Spleen (tissue), 7 donors: Measurements from ENCODE around the gene AMBRA1.
A peak's percentile ranks its signal among the peaks of the same experiment; 100 is the strongest.

Source experiments
- POLR2A ChIP-seq, 3 donors: fragments of 450-650 bp; IDR thresholded peaks; one replicate each; pipeline ENCODE4 v1.5.1; 2017; ENCODE audit warnings: antibody characterized with exemption in 3 of 3, mild to moderate bottlenecking in 1 of 3
- POLR2AphosphoS5 ChIP-seq, 3 donors: sonication (generic); formaldehyde crosslinking; IDR thresholded peaks; one replicate each; pipeline ENCODE4 v1.5.1; 2017; ENCODE audit warnings: antibody characterized with exemption in 3 of 3
- TF ChIP-seq, protein P1 (sequence below), 11 experiments: fragments of 200-600 bp in 7 of 11; fragments of 450-650 bp in 4 of 11; sonication (generic) in 4 of 11; IDR thresholded peaks in 8 of 11; conservative IDR thresholded peaks in 3 of 11; 1 replicate in 7 of 11; 2 replicates in 4 of 11; pipeline versions ENCODE4 v1.4.0 to v1.8.0; 2016 to 2021; ENCODE audit warnings: antibody characterized with exemption in 11 of 11, inconsistent platforms in 4 of 11, mild to moderate bottlenecking in 1 of 11
- donor health status: DM: no; HTN: no; CAD: no; lungs with moderate emphysema.
- donor health status: DM: no; HTN: no; CAD: no.
- donor health status: DM: no; HTN: no; CAD: no.

DNA sequence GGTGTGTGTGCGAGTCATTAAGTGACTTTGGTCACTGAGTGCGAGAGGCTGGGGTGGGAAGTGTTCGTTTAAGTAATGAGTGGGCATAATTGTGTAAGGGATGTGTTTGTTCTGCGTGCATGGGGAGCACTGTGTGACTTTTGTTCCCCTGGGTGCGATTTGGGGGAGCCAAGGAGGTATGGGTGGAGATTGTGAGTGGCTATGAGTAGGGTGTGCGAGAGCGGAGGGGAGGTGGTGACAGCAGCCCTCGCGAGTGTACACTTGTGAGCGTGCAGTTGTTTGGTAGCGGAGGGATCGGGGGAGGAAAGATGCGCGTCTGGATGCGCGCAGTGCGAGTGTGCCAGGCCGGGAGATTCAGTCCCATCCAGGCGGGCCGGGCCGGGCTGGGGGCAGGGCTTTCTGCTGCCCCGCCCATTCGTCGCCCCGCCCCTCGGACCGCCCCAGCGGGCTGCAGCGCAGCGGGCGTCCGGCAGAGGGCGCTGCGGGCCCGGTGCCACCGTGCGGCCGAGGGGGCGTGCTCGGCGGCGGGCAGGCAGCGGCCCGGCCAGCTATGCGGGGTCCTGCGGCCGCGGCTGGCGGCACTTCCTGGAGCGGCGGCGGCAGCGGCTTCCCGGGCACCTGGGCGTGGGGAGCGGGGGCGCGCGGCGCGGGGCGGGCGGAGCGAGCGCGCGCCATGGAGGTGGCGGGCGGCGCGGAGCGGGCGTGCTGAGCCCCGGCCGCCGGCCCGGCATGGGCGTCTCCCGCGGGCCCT is 246.8 kb downstream of the AMBRA1 start, which contains the start of gene DGKZ:
- TF ChIP-seq, protein P1, sequence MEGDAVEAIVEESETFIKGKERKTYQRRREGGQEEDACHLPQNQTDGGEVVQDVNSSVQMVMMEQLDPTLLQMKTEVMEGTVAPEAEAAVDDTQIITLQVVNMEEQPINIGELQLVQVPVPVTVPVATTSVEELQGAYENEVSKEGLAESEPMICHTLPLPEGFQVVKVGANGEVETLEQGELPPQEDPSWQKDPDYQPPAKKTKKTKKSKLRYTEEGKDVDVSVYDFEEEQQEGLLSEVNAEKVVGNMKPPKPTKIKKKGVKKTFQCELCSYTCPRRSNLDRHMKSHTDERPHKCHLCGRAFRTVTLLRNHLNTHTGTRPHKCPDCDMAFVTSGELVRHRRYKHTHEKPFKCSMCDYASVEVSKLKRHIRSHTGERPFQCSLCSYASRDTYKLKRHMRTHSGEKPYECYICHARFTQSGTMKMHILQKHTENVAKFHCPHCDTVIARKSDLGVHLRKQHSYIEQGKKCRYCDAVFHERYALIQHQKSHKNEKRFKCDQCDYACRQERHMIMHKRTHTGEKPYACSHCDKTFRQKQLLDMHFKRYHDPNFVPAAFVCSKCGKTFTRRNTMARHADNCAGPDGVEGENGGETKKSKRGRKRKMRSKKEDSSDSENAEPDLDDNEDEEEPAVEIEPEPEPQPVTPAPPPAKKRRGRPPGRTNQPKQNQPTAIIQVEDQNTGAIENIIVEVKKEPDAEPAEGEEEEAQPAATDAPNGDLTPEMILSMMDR (IDR thresholded peaks at IDR 0.05 in 8 of 11, conservative IDR thresholded peaks at IDR 0.05 in 3 of 11): peak in 10 of 11 experiments; percentile 53 to 99 (median 95)
- TF ChIP-seq POLR2AphosphoS5 (IDR thresholded peaks at IDR 0.05): peak; percentile 45 to 71 (median 69)
- TF ChIP-seq POLR2A (IDR thresholded peaks at IDR 0.05): peak in 1 of 3 donors; percentile 91
